GM12878 (cell line): ENCODE measurements around the gene UTP11.

Experiments
- ELK1 ChIP-seq: IDR thresholded peaks from 2 replicates; pipeline ENCODE4 v1.6.1; 2012; ENCODE audit warnings: low read depth, low read length, improper control_type of control experiment
- FOXK2 ChIP-seq: fragments of 450-650 bp; IDR thresholded peaks from 2 replicates; pipeline ENCODE4 v1.6.1; 2017; ENCODE audit warnings: mild to moderate bottlenecking, moderate library complexity
- NFYB ChIP-seq: IDR thresholded peaks from 2 replicates; pipeline ENCODE4 v1.6.1; 2011; ENCODE audit warnings: low read depth, mild to moderate bottlenecking, low read length, improper control_type of control experiment, moderate library complexity; ENCODE audit not compliant: insufficient read depth
- SRF ChIP-seq, 2 experiments: IDR thresholded peaks; 2 replicates each; pipeline ENCODE4 v1.6.1; 2011; ENCODE audit warnings: low read depth in 2 of 2, low read length in 2 of 2, mild to moderate bottlenecking in 1 of 2, moderate library complexity in 1 of 2
- USF1 ChIP-seq: IDR thresholded peaks from 2 replicates; pipeline ENCODE4 v1.6.1; 2011; ENCODE audit warnings: borderline replicate concordance, low read depth, mild to moderate bottlenecking, moderate library complexity, mixed read lengths, low read length; ENCODE audit not compliant: insufficient read depth; ENCODE audit errors: extremely low read length

DNA sequence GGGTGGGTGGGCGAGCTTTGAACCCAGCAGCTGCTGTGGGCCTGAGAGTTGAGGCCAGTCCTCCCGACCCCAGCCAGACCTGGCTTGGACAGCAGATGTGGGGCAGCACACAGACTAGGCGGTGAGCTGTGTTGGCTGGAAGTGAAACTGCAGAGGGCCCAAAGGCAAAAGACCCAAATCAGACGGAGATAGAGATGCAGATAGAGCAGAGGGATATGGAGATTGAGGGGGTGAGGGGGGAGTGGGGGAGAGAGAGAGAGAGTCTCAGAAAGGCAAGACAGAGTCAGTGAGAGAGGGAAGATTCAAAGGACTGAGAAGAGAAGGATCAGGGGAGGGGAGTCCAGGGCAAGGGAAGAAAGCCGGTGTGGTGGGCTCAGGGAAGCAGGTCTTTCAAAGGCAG lies 51.1 kb downstream of the UTP11 start:
- TF ChIP-seq SRF (IDR thresholded peaks at IDR 0.05; ENCODE audit: low read depth in 2 of 2, low read length in 2 of 2) (no peak), NFYB (no peak), USF1 (no peak), FOXK2 (no peak), ELK1 (no peak)
